SK-N-SH (cell line): Measurements from ENCODE around the gene PRKCD.

Experiments used
- EP300 ChIP-seq, 2 experiments: IDR thresholded peaks; 2 replicates each; pipeline versions ENCODE4 v1.4.0 to v1.6.1; 2012; ENCODE audit warnings: borderline replicate concordance in 1 of 2, low read depth in 1 of 2, low read length in 1 of 2
- FOXM1 ChIP-seq: IDR thresholded peaks from 2 replicates; pipeline ENCODE4 v1.4.0; 2012; ENCODE audit warnings: low read depth, mild to moderate bottlenecking
- GATA2 ChIP-seq: sonication (generic); formaldehyde crosslinking; IDR thresholded peaks from 2 replicates; pipeline ENCODE4 v1.5.0; 2020; ENCODE audit warnings: mild to moderate bottlenecking, missing genetic modification reagents
- POLR2AphosphoS5 ChIP-seq: IDR thresholded peaks from 2 replicates; pipeline ENCODE4 v1.6.1; 2012; ENCODE audit warnings: low read depth, low read length
- SMC3 ChIP-seq: IDR thresholded peaks from 2 replicates; pipeline ENCODE4 v1.6.1; 2012; ENCODE audit warnings: low read depth, low read length, improper control_type of control experiment
- TCF12 ChIP-seq: IDR thresholded peaks from 2 replicates; pipeline ENCODE4 v1.4.0; 2012
- ZBTB33 ChIP-seq: IDR thresholded peaks from 2 replicates; pipeline ENCODE4 v1.4.0; 2012; ENCODE audit warnings: low read depth, borderline replicate concordance
- TF ChIP-seq, protein P1 (sequence below): fragments of 200-600 bp; sonication (generic); IDR thresholded peaks from 2 replicates; pipeline ENCODE4 v1.6.1; 2017; ENCODE audit warnings: antibody characterized with exemption, mild to moderate bottlenecking, moderate library complexity
- TF ChIP-seq, protein P2 (sequence below): IDR thresholded peaks from 2 replicates; pipeline ENCODE4 v1.6.1; 2012; ENCODE audit warnings: mild to moderate bottlenecking, low read depth, low read length, moderate library complexity

DNA sequence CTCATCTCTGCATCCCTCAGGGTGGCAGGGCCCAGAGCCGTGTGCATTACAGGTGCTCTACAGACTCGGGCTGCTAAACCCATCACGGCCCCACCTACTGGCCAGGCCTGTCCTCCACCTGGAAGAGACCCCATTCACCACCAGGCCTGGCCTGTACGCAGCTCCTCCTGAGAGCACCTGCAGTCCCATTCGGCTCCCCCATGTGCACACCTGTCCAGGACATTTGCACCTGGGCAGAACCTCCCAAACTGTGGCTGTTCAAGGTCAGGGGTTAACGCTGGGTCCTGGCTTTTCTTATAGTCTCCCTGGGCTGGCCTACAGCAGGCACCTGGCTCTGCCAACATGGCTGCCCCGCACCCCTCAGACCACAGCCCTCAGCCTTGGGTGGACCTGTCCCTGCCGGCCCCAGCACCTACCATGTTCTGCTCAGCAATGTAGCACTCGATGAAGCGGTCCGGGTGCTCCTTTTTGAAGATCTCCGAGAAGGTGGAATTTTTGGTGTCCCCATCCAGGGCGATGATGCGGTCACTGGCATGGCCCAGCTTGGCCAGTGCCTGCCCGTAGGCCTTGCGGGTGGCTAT, 69.1 kb downstream of the PRKCD start:
- TF ChIP-seq EP300 (IDR thresholded peaks at IDR 0.05; ENCODE audit: borderline replicate concordance in 1 of 2, low read depth in 1 of 2, low read length in 1 of 2) = no peak
- TF ChIP-seq, protein P1, sequence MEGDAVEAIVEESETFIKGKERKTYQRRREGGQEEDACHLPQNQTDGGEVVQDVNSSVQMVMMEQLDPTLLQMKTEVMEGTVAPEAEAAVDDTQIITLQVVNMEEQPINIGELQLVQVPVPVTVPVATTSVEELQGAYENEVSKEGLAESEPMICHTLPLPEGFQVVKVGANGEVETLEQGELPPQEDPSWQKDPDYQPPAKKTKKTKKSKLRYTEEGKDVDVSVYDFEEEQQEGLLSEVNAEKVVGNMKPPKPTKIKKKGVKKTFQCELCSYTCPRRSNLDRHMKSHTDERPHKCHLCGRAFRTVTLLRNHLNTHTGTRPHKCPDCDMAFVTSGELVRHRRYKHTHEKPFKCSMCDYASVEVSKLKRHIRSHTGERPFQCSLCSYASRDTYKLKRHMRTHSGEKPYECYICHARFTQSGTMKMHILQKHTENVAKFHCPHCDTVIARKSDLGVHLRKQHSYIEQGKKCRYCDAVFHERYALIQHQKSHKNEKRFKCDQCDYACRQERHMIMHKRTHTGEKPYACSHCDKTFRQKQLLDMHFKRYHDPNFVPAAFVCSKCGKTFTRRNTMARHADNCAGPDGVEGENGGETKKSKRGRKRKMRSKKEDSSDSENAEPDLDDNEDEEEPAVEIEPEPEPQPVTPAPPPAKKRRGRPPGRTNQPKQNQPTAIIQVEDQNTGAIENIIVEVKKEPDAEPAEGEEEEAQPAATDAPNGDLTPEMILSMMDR = peak; percentile 13; the same call in 1 of the 2 replicates
- no peak for TF ChIP-seq POLR2AphosphoS5
- TF ChIP-seq ZBTB33 = no peak
- no peak for TF ChIP-seq FOXM1
- TF ChIP-seq TCF12 = no peak
- no peak for TF ChIP-seq GATA2 (CRISPR knock-in tag)
- TF ChIP-seq, protein P2, sequence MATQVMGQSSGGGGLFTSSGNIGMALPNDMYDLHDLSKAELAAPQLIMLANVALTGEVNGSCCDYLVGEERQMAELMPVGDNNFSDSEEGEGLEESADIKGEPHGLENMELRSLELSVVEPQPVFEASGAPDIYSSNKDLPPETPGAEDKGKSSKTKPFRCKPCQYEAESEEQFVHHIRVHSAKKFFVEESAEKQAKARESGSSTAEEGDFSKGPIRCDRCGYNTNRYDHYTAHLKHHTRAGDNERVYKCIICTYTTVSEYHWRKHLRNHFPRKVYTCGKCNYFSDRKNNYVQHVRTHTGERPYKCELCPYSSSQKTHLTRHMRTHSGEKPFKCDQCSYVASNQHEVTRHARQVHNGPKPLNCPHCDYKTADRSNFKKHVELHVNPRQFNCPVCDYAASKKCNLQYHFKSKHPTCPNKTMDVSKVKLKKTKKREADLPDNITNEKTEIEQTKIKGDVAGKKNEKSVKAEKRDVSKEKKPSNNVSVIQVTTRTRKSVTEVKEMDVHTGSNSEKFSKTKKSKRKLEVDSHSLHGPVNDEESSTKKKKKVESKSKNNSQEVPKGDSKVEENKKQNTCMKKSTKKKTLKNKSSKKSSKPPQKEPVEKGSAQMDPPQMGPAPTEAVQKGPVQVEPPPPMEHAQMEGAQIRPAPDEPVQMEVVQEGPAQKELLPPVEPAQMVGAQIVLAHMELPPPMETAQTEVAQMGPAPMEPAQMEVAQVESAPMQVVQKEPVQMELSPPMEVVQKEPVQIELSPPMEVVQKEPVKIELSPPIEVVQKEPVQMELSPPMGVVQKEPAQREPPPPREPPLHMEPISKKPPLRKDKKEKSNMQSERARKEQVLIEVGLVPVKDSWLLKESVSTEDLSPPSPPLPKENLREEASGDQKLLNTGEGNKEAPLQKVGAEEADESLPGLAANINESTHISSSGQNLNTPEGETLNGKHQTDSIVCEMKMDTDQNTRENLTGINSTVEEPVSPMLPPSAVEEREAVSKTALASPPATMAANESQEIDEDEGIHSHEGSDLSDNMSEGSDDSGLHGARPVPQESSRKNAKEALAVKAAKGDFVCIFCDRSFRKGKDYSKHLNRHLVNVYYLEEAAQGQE = no peak
- TF ChIP-seq SMC3 = no peak
